H1 (cell line): ENCODE measurements around the gene DLG5.

ENCODE experiments used
- BCL11A ChIP-seq, 2 experiments: IDR thresholded peaks; one replicate each; pipeline ENCODE4 v1.6.1; 2011; ENCODE audit warnings: low read depth in 2 of 2, low read length in 2 of 2, mild to moderate bottlenecking in 2 of 2
- CREB1 ChIP-seq: IDR thresholded peaks from 2 replicates; pipeline ENCODE4 v1.6.1; 2012; ENCODE audit warnings: inconsistent platforms
- EP300 ChIP-seq, 2 experiments: IDR thresholded peaks; 1 replicate in 1 of 2; 2 replicates in 1 of 2; pipeline ENCODE4 v1.6.1; 2011 to 2012; ENCODE audit warnings: low read depth in 2 of 2, low read length in 2 of 2, mild to moderate bottlenecking in 2 of 2, borderline replicate concordance in 1 of 2, inconsistent platforms in 1 of 2, moderate library complexity in 1 of 2
- FOSL1 ChIP-seq: IDR thresholded peaks from 2 replicates; pipeline ENCODE4 v1.6.1; 2011; ENCODE audit warnings: mild to moderate bottlenecking, low read depth, low read length, moderate library complexity; ENCODE audit not compliant: insufficient read depth
- GTF2F1 ChIP-seq: IDR thresholded peaks from 2 replicates; pipeline ENCODE4 v1.6.1; 2012; ENCODE audit warnings: low read depth, low read length, improper control_type of control experiment, borderline replicate concordance
- JUN ChIP-seq: IDR thresholded peaks from 2 replicates; pipeline ENCODE4 v1.6.1; 2011; ENCODE audit warnings: low read depth, mild to moderate bottlenecking, improper control_type of control experiment, low read length
- JUND ChIP-seq: IDR thresholded peaks from 2 replicates; pipeline ENCODE4 v1.6.1; 2011; ENCODE audit warnings: mild to moderate bottlenecking, improper control_type of control experiment, low read length
- POLR2A ChIP-seq, 2 experiments: IDR thresholded peaks; 1 replicate in 1 of 2; 2 replicates in 1 of 2; pipeline ENCODE4 v1.6.1; 2011; ENCODE audit warnings: low read depth in 2 of 2, low read length in 2 of 2, mild to moderate bottlenecking in 2 of 2; ENCODE audit errors: control extremely low read depth in 1 of 2
- SAP30 ChIP-seq: fragments of 300-600 bp; sonication (generic); IDR thresholded peaks from 2 replicates; pipeline ENCODE4 v1.7.1; 2012; ENCODE audit warnings: low read length, moderate library complexity, mild to moderate bottlenecking, inconsistent platforms; ENCODE audit not compliant: insufficient read depth, insufficient replicate concordance
- SP1 ChIP-seq: IDR thresholded peaks from 2 replicates; pipeline ENCODE4 v1.6.1; 2011; ENCODE audit warnings: low read depth, low read length
- TBP ChIP-seq: IDR thresholded peaks from 2 replicates; pipeline ENCODE4 v1.6.1; 2011; ENCODE audit warnings: low read depth, low read length, improper control_type of control experiment
- TCF12 ChIP-seq: IDR thresholded peaks from 2 replicates; pipeline ENCODE4 v1.6.1; 2011; ENCODE audit warnings: low read depth, mild to moderate bottlenecking, low read length
- TF ChIP-seq, protein P1 (sequence below): IDR thresholded peaks from 2 replicates; pipeline ENCODE4 v1.6.1; 2012; ENCODE audit warnings: inconsistent platforms
- TF ChIP-seq, protein P2 (sequence below), 3 experiments: IDR thresholded peaks; 1 replicate in 2 of 3; 2 replicates in 1 of 3; pipeline versions ENCODE4 v1.5.1 to v1.6.1; 2011; ENCODE audit warnings: low read length in 3 of 3, mild to moderate bottlenecking in 3 of 3, inconsistent platforms in 2 of 3, low read depth in 1 of 3, moderate library complexity in 1 of 3; ENCODE audit not compliant: insufficient read depth in 1 of 3; ENCODE audit errors: control extremely low read depth in 1 of 3

DNA sequence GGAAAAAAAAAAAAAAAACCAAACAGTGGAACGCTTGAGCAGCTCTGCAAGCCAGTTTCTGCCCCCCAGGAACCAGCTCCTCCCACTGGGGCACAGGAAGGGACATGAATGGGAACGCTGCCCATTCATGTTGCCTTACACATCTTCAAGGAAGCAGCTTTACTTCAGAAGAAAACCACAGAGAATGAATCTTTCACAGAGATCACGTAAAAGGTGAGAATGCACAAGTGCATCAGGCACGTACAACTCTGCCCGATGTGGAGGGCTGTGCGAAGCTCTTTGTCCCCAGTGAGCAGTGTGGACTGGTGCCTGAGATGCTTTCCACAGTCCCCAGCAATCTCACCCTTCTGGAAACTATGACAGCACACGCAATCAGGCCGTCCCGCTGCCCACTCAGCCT is 106.2 kb downstream of the DLG5 start:
- TF ChIP-seq, protein P1, sequence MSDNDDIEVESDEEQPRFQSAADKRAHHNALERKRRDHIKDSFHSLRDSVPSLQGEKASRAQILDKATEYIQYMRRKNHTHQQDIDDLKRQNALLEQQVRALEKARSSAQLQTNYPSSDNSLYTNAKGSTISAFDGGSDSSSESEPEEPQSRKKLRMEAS, result no peak
- no peak for TF ChIP-seq FOSL1
- TF ChIP-seq TBP, result no peak
- no peak for TF ChIP-seq EP300 (IDR thresholded peaks at IDR 0.05; ENCODE audit: borderline replicate concordance in 1 of 2, low read depth in 2 of 2, low read length in 2 of 2)
- TF ChIP-seq SP1, result no peak
- no peak for TF ChIP-seq GTF2F1
- no peak for TF ChIP-seq BCL11A (IDR thresholded peaks at IDR 0.05; ENCODE audit: low read depth in 2 of 2, low read length in 2 of 2)
- no peak for TF ChIP-seq JUND
- TF ChIP-seq, protein P2, sequence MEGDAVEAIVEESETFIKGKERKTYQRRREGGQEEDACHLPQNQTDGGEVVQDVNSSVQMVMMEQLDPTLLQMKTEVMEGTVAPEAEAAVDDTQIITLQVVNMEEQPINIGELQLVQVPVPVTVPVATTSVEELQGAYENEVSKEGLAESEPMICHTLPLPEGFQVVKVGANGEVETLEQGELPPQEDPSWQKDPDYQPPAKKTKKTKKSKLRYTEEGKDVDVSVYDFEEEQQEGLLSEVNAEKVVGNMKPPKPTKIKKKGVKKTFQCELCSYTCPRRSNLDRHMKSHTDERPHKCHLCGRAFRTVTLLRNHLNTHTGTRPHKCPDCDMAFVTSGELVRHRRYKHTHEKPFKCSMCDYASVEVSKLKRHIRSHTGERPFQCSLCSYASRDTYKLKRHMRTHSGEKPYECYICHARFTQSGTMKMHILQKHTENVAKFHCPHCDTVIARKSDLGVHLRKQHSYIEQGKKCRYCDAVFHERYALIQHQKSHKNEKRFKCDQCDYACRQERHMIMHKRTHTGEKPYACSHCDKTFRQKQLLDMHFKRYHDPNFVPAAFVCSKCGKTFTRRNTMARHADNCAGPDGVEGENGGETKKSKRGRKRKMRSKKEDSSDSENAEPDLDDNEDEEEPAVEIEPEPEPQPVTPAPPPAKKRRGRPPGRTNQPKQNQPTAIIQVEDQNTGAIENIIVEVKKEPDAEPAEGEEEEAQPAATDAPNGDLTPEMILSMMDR (IDR thresholded peaks at IDR 0.05; ENCODE audit: control extremely low read depth in 1 of 3, insufficient read depth in 1 of 3, low read depth in 1 of 3, low read length in 3 of 3), result no peak
- no peak for TF ChIP-seq JUN
- TF ChIP-seq TCF12, result no peak
- TF ChIP-seq SAP30, result no peak
- TF ChIP-seq CREB1, result no peak
- no peak for TF ChIP-seq POLR2A (IDR thresholded peaks at IDR 0.05; ENCODE audit: control extremely low read depth in 1 of 2, low read depth in 2 of 2, low read length in 2 of 2)
